COLO829 (cell line): Measurements from ENCODE around the gene RYR3.

ENCODE experiments used
- DNase-seq: peaks from one replicate; pipeline ENCODE4 v3.0.0; 2012; ENCODE audit warnings: low spot score

RYR3 gene

DNA sequence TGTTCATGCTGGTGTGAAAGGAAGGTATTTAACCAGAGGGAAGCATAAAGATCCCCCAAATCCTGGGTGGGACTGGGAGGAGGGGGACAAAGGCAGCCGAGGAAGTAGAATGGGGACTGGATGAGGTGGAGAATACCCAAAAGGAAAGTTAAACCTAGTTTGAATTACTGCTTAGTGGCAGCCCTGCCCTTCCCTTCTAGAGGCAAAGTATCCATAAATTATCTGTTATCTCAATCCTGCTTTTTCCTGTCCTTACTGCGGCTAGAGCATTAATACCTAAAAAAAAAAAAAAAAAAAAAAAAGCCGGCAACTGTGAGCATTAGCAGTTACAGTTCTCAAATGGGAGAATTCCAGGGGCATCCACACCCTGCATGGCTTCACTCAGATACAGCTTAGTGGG, 139.0 kb downstream of the RYR3 start:
- no peak for DNase-seq

DNA sequence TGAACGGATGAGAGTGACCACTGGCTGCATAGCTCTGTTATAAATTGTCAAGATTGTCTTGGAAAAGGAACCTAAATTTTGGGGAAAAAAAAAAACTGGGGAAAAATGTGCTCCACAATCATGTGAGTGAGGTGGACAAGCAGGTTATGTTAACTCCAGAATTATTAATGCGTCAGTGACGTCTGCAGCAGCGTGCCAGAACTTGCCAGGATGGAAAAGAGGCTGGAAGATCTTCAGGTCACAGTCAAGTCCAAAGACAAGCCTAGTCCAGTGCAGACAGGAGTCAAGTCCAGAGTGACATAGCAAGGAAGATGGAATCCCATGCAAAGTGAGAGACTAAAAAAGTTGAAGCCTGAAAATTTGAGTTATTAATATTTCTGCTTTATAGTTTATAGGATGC, 140.6 kb downstream of the RYR3 start:
- DNase-seq = no peak

DNA sequence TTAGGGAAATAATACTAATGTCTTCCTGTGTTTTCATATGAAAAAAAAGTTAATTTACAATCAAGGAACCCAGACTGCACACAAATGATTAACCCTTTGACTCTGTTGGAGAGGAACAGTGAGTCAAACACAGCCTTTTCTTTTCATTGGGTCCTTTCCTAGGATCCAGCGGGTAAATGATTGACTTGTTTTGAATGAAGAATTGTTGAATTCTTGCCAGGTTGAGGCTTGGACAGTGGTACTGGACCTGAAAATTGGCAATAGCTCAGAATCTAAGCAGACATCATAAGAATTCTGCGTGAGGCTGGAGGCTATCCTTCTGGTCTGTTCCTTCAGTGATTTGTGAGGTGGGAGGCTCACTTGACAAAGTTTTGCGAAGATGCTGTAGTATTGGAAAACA, 143.0 kb downstream of the RYR3 start:
- no peak for DNase-seq

DNA sequence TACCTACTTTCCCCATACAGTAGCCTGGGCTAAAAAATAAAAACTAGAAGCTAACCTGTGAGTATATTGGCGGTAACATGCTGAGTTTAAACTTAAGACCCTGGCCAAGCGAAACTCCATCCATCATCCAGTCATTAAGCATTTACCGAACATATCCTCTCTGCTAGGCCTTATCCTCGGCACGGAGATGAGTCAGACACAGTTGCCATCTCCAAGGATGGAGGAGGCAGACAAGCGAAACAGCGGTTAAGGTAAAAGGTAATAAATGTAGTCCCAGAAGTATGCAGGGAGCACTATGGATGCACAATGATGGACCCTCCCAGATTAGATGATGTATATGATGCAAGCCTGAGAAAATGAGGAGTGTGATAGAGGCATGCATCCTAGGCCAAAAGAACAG, 143.6 kb downstream of the RYR3 start:
- no peak for DNase-seq

DNA sequence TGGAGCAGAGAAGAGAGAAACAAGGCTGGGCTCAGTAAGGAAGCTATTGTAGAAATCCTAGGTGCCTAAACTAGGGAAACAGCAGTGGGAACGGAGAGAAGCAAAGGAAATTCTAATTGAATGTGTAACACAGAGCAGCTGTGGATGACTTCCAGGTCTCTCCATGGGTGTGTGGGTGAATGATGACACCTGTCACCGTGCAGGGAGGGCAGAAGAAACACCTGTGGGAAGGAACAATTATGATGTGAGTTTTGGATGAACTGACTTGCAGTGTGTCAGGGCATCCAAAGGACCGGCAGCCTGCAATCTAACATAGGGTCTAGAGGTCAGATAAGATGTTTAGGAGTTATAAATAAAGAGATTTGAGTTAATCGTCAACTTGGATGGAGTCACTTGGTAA, 144.2 kb downstream of the RYR3 start:
- no peak for DNase-seq

DNA sequence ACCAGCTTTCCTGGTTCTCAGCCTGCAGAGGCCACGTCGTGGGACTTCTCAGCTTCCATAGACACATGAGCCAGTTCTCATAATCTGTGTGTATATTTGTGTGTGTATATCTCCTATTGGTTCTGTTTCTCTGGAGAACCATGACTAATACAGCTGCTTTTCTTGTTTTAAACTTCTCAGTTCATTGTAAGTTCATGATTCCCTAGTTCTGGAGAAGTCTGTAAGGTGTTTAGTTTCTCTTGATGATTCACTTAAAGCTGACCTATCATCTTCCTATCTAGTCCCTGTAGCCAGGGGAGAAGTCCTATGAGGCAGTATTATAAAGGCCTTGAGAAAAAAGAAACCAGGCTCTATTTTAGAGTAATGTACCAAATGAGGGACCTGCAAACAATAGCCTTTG, 147.7 kb downstream of the RYR3 start:
- DNase-seq = no peak

DNA sequence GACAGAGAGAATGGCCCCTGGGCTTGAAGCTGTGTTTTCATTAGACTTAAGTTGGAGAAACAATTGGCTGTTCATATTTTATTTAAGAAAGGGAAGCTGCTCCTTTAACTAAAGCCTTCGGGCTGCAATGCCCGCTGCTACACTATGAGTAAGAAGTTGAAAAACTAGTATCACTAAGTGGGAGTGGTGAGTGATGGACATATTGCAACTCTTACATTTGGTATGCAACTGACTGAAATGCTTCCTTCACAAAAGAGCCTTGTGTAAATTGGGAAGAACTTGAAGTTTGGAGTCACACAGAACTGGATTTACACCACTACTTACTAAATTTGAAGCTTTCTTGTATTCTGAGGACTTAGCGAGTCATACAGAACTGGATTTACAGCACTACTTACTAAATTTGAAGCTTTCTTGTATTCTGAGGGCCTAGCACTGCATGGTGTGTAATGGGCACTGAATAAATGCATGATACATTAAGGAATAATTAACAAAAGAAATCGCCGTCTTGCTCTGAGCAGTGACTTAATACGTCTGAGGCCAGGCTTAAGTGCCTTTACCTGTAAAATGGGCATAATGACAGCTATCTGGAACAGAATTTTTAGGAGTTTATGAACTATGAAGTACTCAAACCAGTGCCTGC, 149.5 kb downstream of the RYR3 start:
- no peak for DNase-seq

DNA sequence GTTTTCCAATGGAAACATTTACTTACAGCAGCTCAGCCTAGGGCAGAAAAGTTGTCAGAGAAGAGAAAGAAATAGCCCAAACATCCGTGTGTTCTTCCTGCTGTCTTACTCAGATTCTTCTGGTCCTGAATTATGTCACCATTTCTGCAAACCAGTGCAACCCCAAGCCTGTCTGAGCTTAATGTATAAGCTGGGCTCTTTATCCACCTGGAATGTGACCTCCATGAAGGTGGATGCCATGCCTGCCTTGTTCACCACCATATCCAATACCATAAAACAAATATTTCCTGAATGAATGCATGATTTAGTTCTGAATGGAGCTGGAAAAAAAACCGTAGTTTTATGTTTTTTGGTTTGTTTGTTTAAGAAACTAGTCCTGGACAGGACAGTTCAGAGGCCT, 150.9 kb downstream of the RYR3 start:
- DNase-seq = no peak

DNA sequence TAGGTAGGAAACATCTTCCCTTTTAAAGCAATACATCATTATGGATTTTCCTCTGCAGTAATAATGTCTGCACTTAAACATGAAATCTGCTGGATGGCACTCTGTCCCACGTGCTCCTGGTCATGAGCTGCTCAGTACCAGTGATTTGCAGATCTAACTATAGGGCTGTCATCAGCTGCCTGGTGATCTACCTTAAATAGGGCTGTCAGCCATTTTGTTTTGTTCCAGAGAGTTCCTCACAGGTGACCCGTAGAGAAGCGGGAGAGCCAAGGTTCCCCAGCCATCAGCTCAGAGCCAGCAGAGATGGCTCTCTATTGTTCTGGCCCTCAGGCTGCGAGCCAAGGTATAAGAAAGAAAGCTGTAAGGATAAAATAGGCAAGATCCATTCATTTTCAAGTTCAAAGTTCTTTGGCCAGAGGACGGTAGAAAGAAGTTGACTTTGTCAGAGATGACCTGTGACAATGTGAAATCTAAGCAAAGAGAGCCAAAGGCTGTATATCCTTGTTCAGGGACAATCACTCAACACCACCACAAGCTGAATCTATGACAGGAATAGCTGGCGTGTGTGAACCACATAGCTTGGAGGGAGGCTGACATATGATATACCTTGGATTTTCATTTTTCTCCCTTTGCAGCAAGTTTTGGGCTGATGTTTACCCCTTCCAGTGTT, 156.5 kb downstream of the RYR3 start:
- DNase-seq = no peak

DNA sequence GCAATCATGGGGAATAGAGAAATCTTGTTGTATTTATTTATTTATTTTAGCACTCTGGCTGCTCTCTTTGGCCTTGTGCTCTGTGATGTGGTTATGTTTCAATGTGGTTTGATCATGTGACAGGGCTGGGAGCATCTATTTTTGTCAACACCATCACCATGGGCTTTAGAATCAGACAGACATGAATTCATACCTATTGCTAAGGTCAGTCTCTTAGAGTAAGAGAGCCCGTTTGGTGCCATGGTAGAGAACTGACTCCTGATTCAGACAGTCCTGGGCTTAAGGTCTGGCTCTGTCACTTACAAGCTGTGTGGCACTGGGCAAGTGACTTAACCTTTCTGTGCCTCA, 157.0 kb downstream of the RYR3 start:
- DNase-seq = no peak

DNA sequence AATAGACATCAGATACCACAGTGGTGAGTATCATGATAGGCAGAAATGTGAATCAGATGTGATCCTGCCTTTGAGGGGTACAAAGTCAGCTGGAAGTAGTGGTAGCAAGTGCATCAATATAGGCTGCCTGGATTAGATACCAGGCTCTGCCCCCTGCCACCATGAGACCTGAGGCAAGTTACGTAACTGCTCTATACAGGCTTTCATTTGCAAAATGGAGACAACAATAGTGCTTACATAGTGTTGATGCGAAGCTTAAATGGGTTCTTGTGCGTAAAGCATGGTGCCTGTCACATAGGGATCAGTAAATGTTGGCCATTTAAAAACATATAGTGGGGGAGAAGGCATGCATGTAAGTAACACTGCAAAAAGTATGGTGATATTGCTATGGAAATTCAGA, 158.0 kb downstream of the RYR3 start:
- no peak for DNase-seq

DNA sequence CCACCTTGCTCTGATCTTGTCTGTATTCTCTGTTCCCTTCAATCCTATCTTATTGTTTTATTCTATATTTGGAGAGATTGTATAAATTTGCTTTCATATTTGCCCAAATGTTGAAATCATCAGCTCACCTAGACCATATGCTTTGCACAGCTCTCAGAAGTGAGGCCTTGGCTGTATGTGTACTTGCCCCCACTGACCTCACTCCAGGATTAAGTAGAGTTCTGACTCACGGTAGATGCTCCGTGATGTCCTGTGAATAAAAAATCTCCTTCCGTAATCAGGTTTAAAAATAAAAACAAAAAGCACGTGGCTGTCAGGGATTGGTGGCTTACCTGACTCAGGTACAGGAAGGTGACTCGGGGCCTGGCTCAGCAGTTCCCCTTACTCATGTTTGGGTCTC, 162.2 kb downstream of the RYR3 start:
- DNase-seq = no peak

DNA sequence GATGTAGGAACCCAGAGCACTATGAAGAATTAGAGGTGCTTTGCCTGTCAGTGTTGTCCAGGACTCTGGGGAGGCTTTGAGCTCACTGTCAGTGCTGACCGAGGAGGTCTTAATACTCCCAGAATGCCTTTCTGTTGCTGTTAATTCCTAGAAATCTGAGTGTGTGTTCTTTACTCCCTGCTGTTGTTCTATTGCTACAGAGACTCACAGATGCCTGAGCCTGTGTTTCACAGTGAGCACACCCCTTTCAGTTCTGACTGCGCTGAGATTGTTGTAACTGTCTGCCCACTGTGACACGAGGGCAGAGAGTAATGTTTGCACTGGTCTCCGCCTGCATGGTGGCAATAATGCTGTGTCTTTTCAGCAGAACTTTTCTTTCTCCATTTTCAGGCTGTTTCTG, 162.9 kb downstream of the RYR3 start:
- no peak for DNase-seq

DNA sequence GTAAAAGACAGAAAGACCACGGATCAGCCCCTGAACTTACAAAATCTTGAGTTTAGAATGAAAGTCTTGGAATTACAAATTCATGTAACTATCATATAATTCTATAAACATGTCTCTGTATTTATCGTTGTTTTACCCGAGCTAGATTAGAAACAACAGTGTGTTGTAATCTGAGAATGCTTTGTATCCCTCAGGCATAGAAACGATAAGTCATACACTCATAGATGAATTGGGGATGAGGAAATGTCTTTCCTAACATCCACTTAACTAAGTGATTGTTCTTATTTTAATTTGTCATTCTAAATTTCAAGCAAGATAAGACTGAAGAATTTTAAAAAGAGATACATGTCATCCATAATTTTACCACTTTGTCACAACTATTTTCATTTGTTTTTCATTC, 165.3 kb downstream of the RYR3 start:
- no peak for DNase-seq

DNA sequence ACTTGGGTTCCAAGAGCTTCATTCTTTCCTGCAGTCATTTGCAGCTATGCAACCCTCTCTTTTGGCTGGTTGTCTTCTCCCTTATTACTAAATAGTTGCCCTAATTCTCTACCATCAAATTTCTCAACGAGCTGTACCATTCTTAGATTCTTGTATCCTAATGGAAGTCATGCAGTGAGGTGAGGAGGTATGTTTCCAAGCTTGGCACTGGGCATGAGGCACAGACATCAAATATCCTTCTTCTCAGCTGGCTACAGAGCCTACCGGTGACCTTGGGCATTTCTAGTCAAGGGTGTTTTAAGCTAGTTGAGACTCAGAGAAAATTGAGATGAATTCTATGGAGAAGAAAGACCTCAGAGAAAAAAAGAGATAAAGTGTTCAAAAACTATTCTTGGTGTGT, 166.1 kb downstream of the RYR3 start:
- DNase-seq = no peak

DNA sequence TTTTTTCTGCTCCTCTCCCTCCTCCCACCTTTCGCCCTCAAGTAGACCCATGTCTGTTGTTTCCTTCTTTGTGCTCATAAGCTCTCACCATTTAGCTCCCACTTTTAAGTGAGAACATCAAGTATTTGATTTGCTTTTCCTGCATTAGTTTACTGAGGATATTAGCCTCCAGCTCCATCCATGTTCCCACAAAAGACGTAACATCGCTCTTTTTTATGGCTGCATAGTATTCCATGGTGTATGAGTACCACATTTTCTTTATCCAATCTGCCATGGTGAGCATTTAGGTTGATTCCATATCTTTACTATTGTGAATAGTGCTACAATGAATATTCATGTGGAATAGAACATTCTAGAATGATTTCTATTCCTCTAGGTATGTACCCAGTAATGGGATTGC, 178.6 kb downstream of the RYR3 start:
- DNase-seq = no peak

DNA sequence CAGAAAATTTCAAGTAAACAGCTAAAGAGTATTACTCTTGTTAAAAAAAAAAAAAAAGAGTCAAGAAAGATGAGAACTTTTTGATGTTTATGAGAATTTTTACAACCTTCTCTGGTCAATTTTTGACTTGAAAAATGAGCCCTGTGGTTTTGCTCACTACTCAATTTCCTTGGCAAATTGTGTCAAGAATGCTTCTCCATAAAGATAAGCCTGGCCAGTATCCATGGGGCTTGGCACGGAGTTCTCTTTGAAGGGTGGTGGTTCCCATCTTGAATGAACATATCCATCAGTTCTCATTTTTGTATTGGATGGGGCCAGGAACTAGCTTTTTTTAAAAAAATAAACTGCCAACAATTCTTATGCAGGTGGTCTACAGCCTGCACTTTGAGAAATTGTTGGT, 179.9 kb downstream of the RYR3 start:
- no peak for DNase-seq

DNA sequence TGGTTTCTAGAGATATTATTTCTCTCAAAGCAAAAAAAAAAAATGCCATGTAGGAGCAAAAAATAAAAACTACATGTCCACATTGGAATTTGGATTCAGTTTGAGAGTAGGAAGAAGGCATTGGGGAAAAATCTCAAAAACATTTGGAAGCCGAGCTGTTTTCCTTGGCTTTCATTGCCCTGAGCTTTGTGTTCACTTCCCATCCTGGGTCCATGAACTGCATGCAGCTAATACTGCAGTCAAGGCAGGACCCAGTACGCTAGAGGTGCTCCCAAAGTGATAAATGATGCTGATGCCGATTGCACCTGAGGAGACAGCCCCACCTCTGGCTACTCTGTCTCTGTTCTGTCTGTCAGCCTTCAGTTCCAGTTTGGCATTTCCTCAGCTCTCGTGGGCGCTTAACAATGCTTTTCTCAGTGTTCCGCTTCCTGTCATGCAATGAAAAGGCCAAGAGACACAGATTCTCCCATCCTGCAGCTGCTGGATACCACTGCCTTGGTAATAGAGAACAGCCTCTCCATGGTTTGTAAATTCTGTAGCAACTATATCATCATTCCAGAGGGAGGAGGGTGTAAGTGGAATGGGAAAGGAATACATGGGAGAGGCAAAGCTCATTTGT, 181.8 kb downstream of the RYR3 start:
- no peak for DNase-seq

DNA sequence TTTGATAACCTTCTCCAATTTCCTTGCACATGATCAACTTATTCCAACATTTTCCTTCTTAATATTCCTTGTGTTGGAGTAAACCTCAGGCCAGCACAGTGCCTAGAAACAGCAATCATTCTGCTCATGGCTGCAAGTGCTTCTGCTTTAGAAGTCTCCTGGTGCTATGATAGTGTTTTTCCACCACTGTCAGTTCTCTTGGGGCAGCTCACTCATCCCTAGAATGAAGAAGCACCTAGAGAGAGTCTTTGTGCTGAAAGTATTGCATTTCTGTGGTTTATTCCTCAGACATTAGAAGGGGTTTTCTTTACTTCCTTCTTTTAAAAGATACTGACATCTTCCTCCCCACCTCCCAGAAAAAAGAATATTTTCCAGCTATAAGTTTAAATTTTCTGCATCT, 183.5 kb downstream of the RYR3 start:
- DNase-seq = no peak

DNA sequence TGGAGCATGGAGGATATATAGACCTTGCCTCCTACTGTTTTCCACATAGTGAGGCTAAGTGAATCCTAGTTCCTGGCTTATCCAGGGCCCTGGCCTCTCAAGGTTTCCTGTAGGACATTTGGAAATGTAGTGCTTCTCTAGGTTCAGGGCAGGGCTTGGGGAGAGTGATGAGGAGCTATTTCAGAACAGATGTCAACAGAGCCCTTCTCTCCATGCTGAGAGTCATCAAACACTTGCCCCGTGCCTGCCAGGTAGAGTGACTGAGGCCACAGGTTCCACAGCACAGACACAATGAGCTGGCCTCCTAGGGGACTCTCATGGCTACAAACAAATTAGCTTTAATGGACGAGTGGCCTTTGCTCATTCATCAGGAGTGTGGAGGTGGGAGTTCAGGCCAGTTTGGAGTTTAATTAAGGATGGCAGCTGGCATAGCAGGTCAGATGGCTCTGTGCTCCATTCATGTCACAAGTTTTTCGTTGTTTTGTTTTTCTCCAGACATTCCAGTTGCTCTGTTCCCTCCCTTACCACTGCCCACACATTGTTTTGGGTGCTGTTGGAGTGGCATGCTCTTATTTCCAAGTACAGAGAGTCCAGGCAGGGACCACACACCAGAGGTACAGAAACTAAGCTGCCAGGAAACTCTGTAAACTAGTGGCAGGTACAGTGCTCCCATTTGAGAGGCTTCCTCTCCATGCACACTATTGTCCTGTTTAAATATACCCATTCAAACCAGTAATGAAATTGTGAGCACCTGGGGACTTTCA, 189.8 kb downstream of the RYR3 start:
- no peak for DNase-seq

DNA sequence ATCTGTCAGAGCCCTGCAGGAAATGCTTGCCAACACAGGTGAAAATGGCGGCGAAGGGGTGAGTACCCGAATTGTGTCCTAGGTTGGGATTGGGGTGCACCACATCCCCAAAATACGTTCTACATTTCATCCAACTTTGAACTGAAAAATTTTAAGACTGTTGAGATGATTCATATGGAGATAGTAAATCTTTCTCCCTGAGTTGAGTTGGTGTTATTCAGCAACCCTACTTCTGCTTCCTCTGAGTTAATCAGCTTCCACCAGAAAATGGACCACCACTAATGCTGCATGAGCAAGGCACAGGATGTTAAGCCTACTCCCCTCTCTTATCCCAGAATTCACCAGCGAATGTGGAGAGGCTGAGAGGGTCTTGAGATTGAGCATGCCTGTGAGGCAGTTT, 192.9 kb downstream of the RYR3 start:
- DNase-seq = no peak

DNA sequence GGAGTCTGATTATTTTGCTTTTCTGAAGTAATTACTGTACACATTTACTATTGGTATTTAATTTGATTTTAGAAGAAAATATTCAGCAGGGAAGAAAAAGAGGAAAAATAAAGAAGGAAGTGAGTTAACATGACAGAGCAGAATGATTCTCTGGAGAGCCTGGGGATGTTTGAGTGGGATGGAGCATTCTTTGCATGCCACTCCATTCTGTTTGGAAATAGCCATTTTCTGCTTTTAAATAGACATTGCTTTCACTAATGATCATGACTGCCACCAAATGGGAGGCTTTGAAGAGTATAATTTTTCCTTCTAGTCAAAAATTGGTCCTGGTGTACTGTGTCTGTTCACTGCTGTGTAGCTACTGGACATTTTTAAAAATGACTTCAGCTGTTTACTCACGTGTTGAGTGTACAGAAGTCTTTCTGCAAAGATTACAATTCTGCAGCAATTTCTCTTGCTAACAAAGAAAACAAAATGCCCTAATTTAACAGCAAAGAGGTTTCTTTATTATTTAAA, 196.1 kb downstream of the RYR3 start:
- no peak for DNase-seq

DNA sequence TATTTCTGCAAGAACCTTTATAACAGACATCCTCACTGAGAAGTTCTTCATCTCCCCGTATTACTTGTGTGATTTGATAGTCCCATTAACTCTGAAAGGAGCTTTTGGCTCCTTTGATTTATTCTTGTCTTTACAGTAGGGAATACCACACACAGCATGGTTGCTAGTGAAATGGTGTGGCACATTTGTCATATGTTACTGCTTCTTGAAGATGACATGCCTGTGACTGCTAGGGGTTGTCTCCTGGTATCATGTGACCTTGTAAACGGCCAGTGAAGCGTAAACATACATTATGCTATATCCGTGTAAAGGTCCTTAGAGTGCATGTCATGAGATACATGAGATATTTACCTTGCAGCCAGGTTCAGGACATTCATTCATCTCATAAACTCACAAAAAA, 197.9 kb downstream of the RYR3 start:
- DNase-seq = no peak
